Neuronal stem cell (in vitro differentiated cells): ENCODE data around the gene ERC2.

Experiments
- DNase-seq: peaks from one replicate; pipeline ENCODE4 v3.0.0-alpha.2; 2013; ENCODE audit warnings: low spot score
- H2AFZ ChIP-seq: one replicate; pipeline ENCODE4 v1.6.1; 2013; ENCODE audit warnings: mild to moderate bottlenecking, low read length, inconsistent platforms
- H2AK5ac ChIP-seq: 2 replicates; pipeline ENCODE4 v1.6.1; 2013; ENCODE audit warnings: low read depth, mild to moderate bottlenecking, inconsistent platforms, low read length, moderate library complexity, mixed read lengths
- H2BK120ac ChIP-seq: 2 replicates; pipeline ENCODE4 v1.6.1; 2013; ENCODE audit warnings: low read depth, mild to moderate bottlenecking, inconsistent platforms, low read length, moderate library complexity, mixed read lengths
- H2BK12ac ChIP-seq: one replicate; pipeline ENCODE4 v1.6.1; 2013; ENCODE audit warnings: low read length, inconsistent platforms
- H2BK15ac ChIP-seq: 2 replicates; pipeline ENCODE4 v1.6.1; 2013; ENCODE audit warnings: mild to moderate bottlenecking, low read length, inconsistent platforms, mixed read lengths
- H2BK5ac ChIP-seq: one replicate; pipeline ENCODE4 v1.6.1; 2013; ENCODE audit warnings: inconsistent platforms, mild to moderate bottlenecking, low read length, moderate library complexity
- H3K14ac ChIP-seq: one replicate; pipeline ENCODE4 v1.6.1; 2013; ENCODE audit warnings: low read length, inconsistent platforms
- H3K18ac ChIP-seq: 2 replicates; pipeline ENCODE4 v1.6.1; 2013; ENCODE audit warnings: low read length, inconsistent platforms
- H3K23ac ChIP-seq: 2 replicates; pipeline ENCODE4 v1.6.1; 2013; ENCODE audit warnings: low read depth, mild to moderate bottlenecking, mixed read lengths, low read length, inconsistent platforms; ENCODE audit not compliant: poor library complexity
- H3K27ac ChIP-seq: replicated peaks from 3 replicates; pipeline ENCODE4 v1.5.1; 2013; ENCODE audit warnings: low read length, inconsistent platforms
- H3K27me3 ChIP-seq, 3 experiments: 2 replicates each; pipeline ENCODE4 v1.6.1; 2013; ENCODE audit warnings: low read length in 3 of 3, mild to moderate bottlenecking in 2 of 3, inconsistent platforms in 1 of 3, low read depth in 1 of 3, mixed read lengths in 1 of 3, moderate library complexity in 1 of 3; ENCODE audit not compliant: control insufficient read depth in 3 of 3, insufficient read depth in 3 of 3
- H3K36me3 ChIP-seq, 2 donors: replicated peaks in 1 of 2; 2 replicates each; pipeline ENCODE4 v1.6.1; 2013; ENCODE audit warnings: low read length in 2 of 2; ENCODE audit not compliant: control insufficient read depth in 2 of 2, insufficient read depth in 2 of 2
- H3K4ac ChIP-seq: 2 replicates; pipeline ENCODE4 v1.6.1; 2013; ENCODE audit warnings: inconsistent platforms, mild to moderate bottlenecking, low read length, moderate library complexity
- H3K4me1 ChIP-seq, 2 donors: 1 replicate in 1 of 2; 2 replicates in 1 of 2; pipeline ENCODE4 v1.6.1; 2013; ENCODE audit warnings: low read length in 2 of 2, low read depth in 1 of 2; ENCODE audit not compliant: control insufficient read depth in 2 of 2, insufficient read depth in 1 of 2
- H3K4me2 ChIP-seq: one replicate; pipeline ENCODE4 v1.6.1; 2013; ENCODE audit warnings: mild to moderate bottlenecking, low read length, inconsistent platforms; ENCODE audit not compliant: insufficient read depth, poor library complexity, severe bottlenecking
- H3K4me3 ChIP-seq, 2 donors: 2 replicates each; pipeline ENCODE4 v1.5.1; 2013; ENCODE audit warnings: low read length in 2 of 2, mild to moderate bottlenecking in 2 of 2, inconsistent platforms in 1 of 2, moderate library complexity in 1 of 2
- H3K79me1 ChIP-seq: one replicate; pipeline ENCODE4 v1.6.1; 2013; ENCODE audit warnings: low read depth, mild to moderate bottlenecking, inconsistent platforms, low read length, moderate library complexity
- H3K9ac ChIP-seq: one replicate; pipeline ENCODE4 v1.6.1; 2013; ENCODE audit warnings: mild to moderate bottlenecking, low read depth, low read length, inconsistent platforms; ENCODE audit not compliant: poor library complexity
- H3K9me3 ChIP-seq, 2 donors: replicated peaks in 1 of 2; 2 replicates each; pipeline versions ENCODE3 to v1.6.1; 2013; ENCODE audit warnings: low read length in 2 of 2, mild to moderate bottlenecking in 2 of 2, inconsistent platforms in 1 of 2, low read depth in 1 of 2, mixed read lengths in 1 of 2, moderate library complexity in 1 of 2; ENCODE audit not compliant: control insufficient read depth in 2 of 2, insufficient read depth in 1 of 2
- H4K8ac ChIP-seq: one replicate; pipeline ENCODE4 v1.6.1; 2013; ENCODE audit warnings: low read depth, mild to moderate bottlenecking, inconsistent platforms, low read length, moderate library complexity
- H4K91ac ChIP-seq: one replicate; pipeline ENCODE4 v1.6.1; 2013; ENCODE audit warnings: low read length, low read depth, mild to moderate bottlenecking, inconsistent platforms; ENCODE audit not compliant: poor library complexity
- WGBS, 2 donors: extraction: QIAGEN DNeasy Blood & Tissue Kit; methylation state at CpG; one replicate each; pipeline ENCODE4 v1.1.7; 2013; ENCODE audit warnings: missing lambda C conversion rate in 2 of 2, mixed read lengths in 1 of 2; ENCODE audit not compliant: insufficient read length in 2 of 2, insufficient replicate concordance in 1 of 2; ENCODE audit errors: extremely low coverage in 2 of 2; 5-methylcytosine and 5-hydroxymethylcytosine counted together

ERC2 gene

DNA sequence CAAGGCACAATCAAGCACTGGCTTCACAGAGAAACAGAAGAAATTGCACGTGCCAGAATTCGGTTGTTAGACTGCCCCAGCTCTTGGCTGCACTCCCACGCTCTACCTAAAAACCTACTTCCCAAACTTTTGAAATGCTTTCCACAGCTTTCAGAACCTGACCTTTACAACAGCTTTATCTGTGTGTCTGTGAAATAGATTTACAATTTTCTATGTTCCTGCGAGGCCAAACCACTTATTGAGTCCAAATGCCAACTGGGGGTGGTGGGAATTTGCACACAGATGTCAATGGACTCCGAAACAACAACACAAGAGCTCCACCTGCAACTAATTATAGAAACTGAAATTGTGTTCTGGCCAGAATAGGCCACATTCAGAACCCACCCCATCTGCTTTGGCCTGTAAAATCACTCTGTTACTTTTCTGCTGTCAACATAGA lies 44.6 kb downstream of the ERC2 start:
- no peak for DNase-seq
- H3K36me3 ChIP-seq: peaks cover 0 to 2% of the 10 kb centered on the region in 2 donors
- no peak overlapping the region for H2AFZ ChIP-seq
- H3K4ac ChIP-seq: no peak overlapping the region
- no peak overlapping the region for H3K4me2 ChIP-seq
- no peak overlapping the region for H3K9ac ChIP-seq
- no peak overlapping the region for H3K23ac ChIP-seq
- H3K4me1 ChIP-seq: peaks cover 0 to 3% of the 10 kb centered on the region in 2 donors
- no peak overlapping the region for H4K8ac ChIP-seq
- no peak overlapping the region for H4K91ac ChIP-seq
- H3K9me3 ChIP-seq: no peaks in the 10 kb centered on the region
- no peak overlapping the region for H2AK5ac ChIP-seq
- H3K27ac ChIP-seq: no peak overlapping the region
- H3K18ac ChIP-seq: no peak overlapping the region
- H3K79me1 ChIP-seq: no peaks in the 10 kb centered on the region
- no peak overlapping the region for H2BK5ac ChIP-seq
- H3K27me3 ChIP-seq: no peaks in the 10 kb centered on the region
- no peak overlapping the region for H2BK15ac ChIP-seq
- no peak overlapping the region for H2BK12ac ChIP-seq
- no peak overlapping the region for H2BK120ac ChIP-seq
- no peak overlapping the region for H3K4me3 ChIP-seq
- no CpG with 5 or more reads among the region's 5 CpGs for WGBS, 2 donors
- H3K14ac ChIP-seq: no peak overlapping the region

GRCh38 chr3:56422316-56422715 lies 46.0 kb downstream of the ERC2 start:
- Histone ChIP-seq H4K91ac (no peak overlapping the region), H2AFZ (no peak overlapping the region), H2BK12ac (no peak overlapping the region), H2BK120ac (no peak overlapping the region), H3K27ac (no peak overlapping the region), H2BK15ac (no peak overlapping the region), H3K18ac (no peak overlapping the region), H3K9ac (no peak overlapping the region), H3K79me1 (no peaks in the 10 kb centered on the region), H3K14ac (no peak overlapping the region), H3K4ac (no peak overlapping the region), H3K27me3 (no peaks in the 10 kb centered on the region), H3K4me2 (no peak overlapping the region), H4K8ac (no peak overlapping the region), H2AK5ac (no peak overlapping the region), H3K4me1 (peaks cover 0 to 3% of the 10 kb centered on the region in 2 donors), H3K9me3 (no peaks in the 10 kb centered on the region), H3K36me3 (peaks cover 0 to 2% of the 10 kb centered on the region in 2 donors), H3K23ac (no peak overlapping the region), H2BK5ac (no peak overlapping the region), H3K4me3 (no peak overlapping the region)
- WGBS, 2 donors: no CpG with 5 or more reads among the region's 2 CpGs
- no peak for DNase-seq

- no peaks in the 10 kb centered on the region for H3K79me1 ChIP-seq
- H3K18ac ChIP-seq: no peak overlapping the region
- no peak overlapping the region for H3K4me3 ChIP-seq
These were observed 47.1 kb downstream of the ERC2 start for GRCh38 chr3:56421205-56421604.

DNA sequence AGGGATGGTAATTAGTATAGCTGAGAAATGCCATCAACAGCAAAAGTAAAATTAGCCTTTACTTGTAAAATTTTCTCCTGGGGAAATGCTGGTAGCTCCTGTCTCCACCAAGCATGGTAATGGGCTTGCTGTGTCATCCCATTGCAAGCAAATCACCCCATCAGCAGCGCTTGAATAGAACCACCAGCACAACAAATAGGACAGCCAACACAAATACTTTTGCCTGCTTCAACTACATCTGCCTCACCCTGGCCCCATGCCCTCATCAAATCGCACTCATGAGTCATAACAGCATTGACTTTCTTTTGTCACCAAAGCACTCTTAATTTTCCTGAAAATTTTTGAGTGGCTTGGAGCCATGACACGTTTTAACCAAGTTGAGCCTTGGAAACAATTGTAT lies 52.6 kb downstream of the ERC2 start:
- no peak overlapping the region for H2BK5ac ChIP-seq
- no peak overlapping the region for H2AK5ac ChIP-seq
- no peak overlapping the region for H2AFZ ChIP-seq
- H2BK120ac ChIP-seq: no peak overlapping the region
- H3K27me3 ChIP-seq: no peaks in the 10 kb centered on the region
- no peak overlapping the region for H3K4me3 ChIP-seq
- no peak overlapping the region for H3K9ac ChIP-seq
- no peaks in the 10 kb centered on the region for H3K36me3 ChIP-seq
- no peak overlapping the region for H4K8ac ChIP-seq
- H3K9me3 ChIP-seq: no peaks in the 10 kb centered on the region
- no peak overlapping the region for H3K4ac ChIP-seq
- H3K4me1 ChIP-seq: peaks cover 2 to 7% of the 10 kb centered on the region in 2 donors
- no peaks in the 10 kb centered on the region for H3K79me1 ChIP-seq
- no peak overlapping the region for H3K23ac ChIP-seq
- H3K14ac ChIP-seq: no peak overlapping the region
- no peak for DNase-seq
- no peak overlapping the region for H2BK15ac ChIP-seq
- H3K18ac ChIP-seq: no peak overlapping the region
- no peak overlapping the region for H2BK12ac ChIP-seq
- no peak overlapping the region for H3K27ac ChIP-seq
- no peak overlapping the region for H3K4me2 ChIP-seq
- H4K91ac ChIP-seq: no peak overlapping the region
- WGBS, 2 donors: no CpG with 5 or more reads among the region's 3 CpGs

More at GRCh38 chr3:56421205-56421604, 47.1 kb downstream of the ERC2 start:
- H3K4ac ChIP-seq: no peak overlapping the region
- H3K27ac ChIP-seq: no peak overlapping the region
- no peak overlapping the region for H3K9ac ChIP-seq
- no peak overlapping the region for H2BK120ac ChIP-seq
- no peak overlapping the region for H2AK5ac ChIP-seq
- no peak overlapping the region for H3K23ac ChIP-seq
- H3K9me3 ChIP-seq: no peaks in the 10 kb centered on the region
- no peaks in the 10 kb centered on the region for H3K27me3 ChIP-seq
- no peak overlapping the region for H2BK12ac ChIP-seq
- H3K36me3 ChIP-seq: no peaks in the 10 kb centered on the region
- no peak overlapping the region for H4K91ac ChIP-seq
- H2BK15ac ChIP-seq: no peak overlapping the region
- WGBS, 2 donors: no CpG with 5 or more reads among the region's 5 CpGs
- H2BK5ac ChIP-seq: no peak overlapping the region
- no peak overlapping the region for H3K14ac ChIP-seq
- no peak overlapping the region for H3K4me2 ChIP-seq
- no peak for DNase-seq
- no peak overlapping the region for H4K8ac ChIP-seq
- peaks cover 0 to 3% of the 10 kb centered on the region in 2 donors for H3K4me1 ChIP-seq
- no peak overlapping the region for H2AFZ ChIP-seq
